Stromal cell of bone marrow (primary cell): Measurements from ENCODE around the gene ZNF679.
"Not testable (repeated sequence)": the region's sequence is repeated elsewhere in the genome, so short reads cannot be mapped to it uniquely, and the experiment has no call there.

Source experiments
- DNase-seq: peaks from one replicate; pipeline ENCODE4 v3.0.0-alpha.2; 2012; ENCODE audit warnings: low read depth

Gene ZNF679

GRCh38 chr7:64310426-64310825 lies 82.2 kb downstream of the ZNF679 start:
- DNase-seq = no peak

GRCh38 chr7:64312826-64313225 lies 84.6 kb downstream of the ZNF679 start:
- DNase-seq = no peak

GRCh38 chr7:64313740-64314491 lies 85.6 kb downstream of the ZNF679 start, which contains the start of gene ZNF736:
Gene ZNF736 (plus strand): TSS chr7:64313961. CDS start chr7:64314151, 190 bp downstream.
- peak; percentile 93 for DNase-seq

DNA sequence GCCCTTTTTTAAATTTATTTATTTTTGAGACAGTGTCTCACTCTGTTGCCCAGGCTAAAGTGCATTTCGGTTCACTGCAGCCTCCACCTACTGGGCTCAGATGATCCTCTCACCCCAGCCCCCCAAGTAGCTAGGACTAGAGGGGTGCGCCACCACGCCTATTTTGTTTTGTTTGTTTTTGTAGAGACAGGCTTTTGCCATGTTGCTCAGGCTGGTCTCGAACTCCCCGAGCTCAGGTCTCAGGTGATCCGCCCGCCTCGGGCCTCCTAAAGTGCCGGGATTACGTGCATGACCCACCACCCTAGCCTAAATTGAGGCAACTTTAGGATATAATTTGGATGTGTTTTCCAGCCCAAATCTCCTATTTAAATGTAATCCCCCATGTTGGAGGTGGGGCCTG lies 86.3 kb downstream of the ZNF679 start:
- DNase-seq = no peak

DNA sequence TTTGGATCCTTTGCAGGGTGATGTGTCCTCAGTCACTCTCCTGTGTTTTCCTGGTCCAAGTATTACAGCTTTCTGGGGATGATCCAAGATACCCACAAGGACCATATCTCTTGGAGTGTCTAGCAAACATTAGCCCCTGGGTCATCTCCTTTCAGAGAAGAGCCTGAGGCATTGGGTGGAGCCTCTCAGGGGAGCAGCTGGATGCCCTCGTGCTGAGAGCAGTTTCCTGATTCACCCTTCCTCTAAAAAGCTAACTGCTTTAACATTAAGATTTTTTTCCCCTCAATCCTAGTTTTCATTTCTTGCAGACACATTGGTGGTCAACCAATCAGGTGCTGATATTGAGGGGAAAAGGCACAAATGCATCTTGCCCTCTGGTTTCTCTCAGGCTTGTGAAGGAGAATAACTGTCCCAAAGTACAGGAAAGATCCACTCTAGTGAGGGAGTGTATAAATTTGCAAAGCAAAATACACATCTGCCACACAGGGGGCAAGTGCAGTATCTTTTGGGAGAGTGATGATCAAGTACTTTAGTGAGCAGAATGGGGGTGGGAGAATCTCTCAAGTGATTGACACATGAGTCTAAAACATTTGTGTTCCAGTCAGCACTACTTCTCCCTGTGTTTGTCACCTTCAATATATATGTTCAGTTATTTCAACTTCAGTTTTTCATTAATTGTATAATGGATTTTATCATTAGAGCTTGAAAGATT lies 87.9 kb downstream of the ZNF679 start:
- DNase-seq = not testable (repeated sequence)
